Esophagus muscularis mucosa (tissue), 4 donors: ENCODE results near the gene SMAD5. TPM values are rescaled to one million over a fixed set of nuclear protein-coding genes. Genes with fewer than 3 reads are reported as not detected.

ENCODE experiments used
- DNase-seq: peaks from one replicate; pipeline ENCODE4 v3.0.0-alpha.2; 2017; ENCODE audit errors: extremely low spot score
- H3K27ac ChIP-seq, 4 donors: fragments of 200-600 bp; sonication (generic); replicated peaks in 1 of 4; 1 replicate in 3 of 4; 2 replicates in 1 of 4; pipeline ENCODE4 v1.5.1; 2016 to 2019; ENCODE audit warnings: mild to moderate bottlenecking in 1 of 4
- H3K27me3 ChIP-seq, 4 donors: fragments of 200-600 bp; sonication (generic); one replicate each; pipeline versions ENCODE4 v1.5.1 to v1.6.0; 2016 to 2019
- H3K36me3 ChIP-seq, 4 donors: fragments of 200-600 bp; sonication (generic); one replicate each; pipeline ENCODE4 v1.5.1; 2016 to 2019
- H3K4me1 ChIP-seq, 4 donors: fragments of 200-600 bp; sonication (generic); one replicate each; pipeline ENCODE4 v1.5.1; 2016 to 2019
- H3K4me3 ChIP-seq, 4 donors: fragments of 200-600 bp; sonication (generic); 1 replicate in 2 of 4; 2 replicates in 2 of 4; pipeline ENCODE4 v1.5.1; 2016 to 2019; ENCODE audit warnings: mild to moderate bottlenecking in 4 of 4, moderate library complexity in 1 of 4
- H3K9me3 ChIP-seq, 4 donors: fragments of 200-600 bp; sonication (generic); 1 replicate in 3 of 4; 2 replicates in 1 of 4; pipeline ENCODE4 v1.5.1; 2016 to 2019
- EP300 ChIP-seq: sonication (generic); formaldehyde crosslinking; IDR thresholded peaks from one replicate; pipeline ENCODE4 v1.6.1; 2017; ENCODE audit warnings: antibody characterized with exemption
- POLR2A ChIP-seq: fragments of 450-650 bp; IDR thresholded peaks from one replicate; pipeline ENCODE4 v1.6.1; 2017; ENCODE audit warnings: antibody characterized with exemption, moderate library complexity, mild to moderate bottlenecking, low read depth
- POLR2AphosphoS5 ChIP-seq, 2 donors: sonication (generic); formaldehyde crosslinking; IDR thresholded peaks; one replicate each; pipeline ENCODE4 v1.6.1; 2017; ENCODE audit warnings: antibody characterized with exemption in 2 of 2
- WGBS: methylation state at CpG from one replicate; pipeline ENCODE4 v1.1.5; 2018; 5-methylcytosine and 5-hydroxymethylcytosine counted together
- intact Hi-C: fragments of 100-400 bp; cut with DNase I; formaldehyde crosslinking; loops from one replicate; pipeline ENCODE4 v1.15.1; 2023
- total RNA-seq, 4 donors: library from RNA; depleted of rRNA; stranded (reverse); fragments of >200 nt; gene quantifications; one replicate each; pipeline versions ENCODE4 v1.1.0 to v1.2.1, GENCODE V29; 2016
- TF ChIP-seq, protein P1 (sequence below), 3 experiments: fragments of 200-600 bp in 2 of 3; fragments of 450-650 bp in 1 of 3; sonication (generic) in 2 of 3; IDR thresholded peaks; one replicate each; pipeline ENCODE4 v1.5.1; 2017 to 2019; ENCODE audit warnings: antibody characterized with exemption in 3 of 3, mild to moderate bottlenecking in 2 of 3, moderate library complexity in 1 of 3

The SMAD5 gene
- total RNA-seq: 10 to 100 TPM; 42.4 to 47.9 (median 46.3) TPM

- Histone ChIP-seq H3K27me3 (no peaks in the 10 kb centered on the region), H3K4me1 (peaks cover 25 to 46% (median 45%) of the 10 kb centered on the region in 4 donors), H3K36me3 (no peaks in the 10 kb centered on the region), H3K27ac (peak within 1 kb of the TSS; percentile 98), H3K4me3 (peak within 1 kb of the TSS; percentile 80 to 92 (median 88)), H3K9me3 (no peaks in the 10 kb centered on the region)
- DNase-seq: peak; percentile 98
- no peak for TF ChIP-seq EP300
- peak; percentile 75 for TF ChIP-seq POLR2A
- TF ChIP-seq POLR2AphosphoS5 (IDR thresholded peaks at IDR 0.05): peak; percentile 95 to 96
- intact Hi-C loops: loop anchor here (5.0 kb wide), 1 partner anchor 45 kb away; no protein-coding TSS in a partner anchor
- 0% methylated on average over 13 of the region's 81 CpGs for WGBS
Measured at GRCh38 chr5:136132557-136133221, at the start of gene SMAD5. Gene SMAD5 (plus strand): TSS chr5:136132845. CDS start chr5:136153761, 20,916 bp downstream.

GRCh38 chr5:136084698-136085097 is 47.9 kb upstream of the SMAD5 start:
- Histone ChIP-seq H3K36me3 (no peaks in the 10 kb centered on the region), H3K4me1 (peaks cover 37 to 58% (median 52%) of the 10 kb centered on the region in 4 donors), H3K9me3 (no peaks in the 10 kb centered on the region), H3K27ac (no peak overlapping the region), H3K4me3 (no peak overlapping the region), H3K27me3 (no peaks in the 10 kb centered on the region)
- WGBS: 88% methylated on average over 1 of the region's 1 CpG
- DNase-seq: no peak
- intact Hi-C loops: loop anchor here (5.0 kb wide), 2 partner anchors 48 to 197 kb away; partner anchors contain the start of gene SMAD5
- TF ChIP-seq POLR2A: no peak
- peak in 1 of 2 donors; percentile 15 for TF ChIP-seq POLR2AphosphoS5 (IDR thresholded peaks at IDR 0.05)

DNA sequence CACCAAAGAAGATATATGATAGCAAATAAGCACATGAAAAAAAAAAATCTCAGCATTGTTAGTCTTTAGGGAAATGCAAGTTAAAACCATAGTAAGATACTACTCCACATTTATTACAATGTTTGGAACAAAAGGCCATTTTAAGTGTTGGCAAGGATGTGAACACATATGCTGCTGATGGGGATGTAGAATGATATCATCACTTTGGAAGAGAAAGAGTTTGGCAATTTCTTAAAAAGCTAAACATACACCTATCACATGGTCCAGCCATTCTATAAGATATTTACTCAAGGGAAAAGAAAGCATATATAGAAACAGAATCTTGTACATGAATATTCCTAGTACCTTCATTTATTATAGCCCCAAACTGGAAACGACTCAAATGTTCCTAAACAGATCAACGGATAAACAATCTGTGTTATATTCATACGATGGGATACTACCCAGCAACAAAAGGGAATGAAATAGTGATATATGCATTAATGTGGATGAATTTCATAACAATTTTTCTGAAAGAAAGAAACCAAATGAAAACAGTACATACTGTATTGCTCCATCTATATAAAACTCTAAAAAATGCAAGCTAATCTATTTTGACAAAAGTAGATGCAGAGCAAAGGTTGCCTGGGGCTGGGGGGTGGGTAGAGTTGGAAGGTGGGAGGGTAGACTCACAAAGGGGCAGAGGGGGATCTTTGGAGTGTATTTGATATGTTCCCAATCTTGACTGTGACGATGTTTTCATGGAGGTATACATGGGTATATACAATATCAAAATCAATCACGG is 45.7 kb upstream of the SMAD5 start:
- TF ChIP-seq POLR2AphosphoS5 (IDR thresholded peaks at IDR 0.05) (no peak), POLR2A (no peak), EP300 (no peak)
- TF ChIP-seq, protein P1, sequence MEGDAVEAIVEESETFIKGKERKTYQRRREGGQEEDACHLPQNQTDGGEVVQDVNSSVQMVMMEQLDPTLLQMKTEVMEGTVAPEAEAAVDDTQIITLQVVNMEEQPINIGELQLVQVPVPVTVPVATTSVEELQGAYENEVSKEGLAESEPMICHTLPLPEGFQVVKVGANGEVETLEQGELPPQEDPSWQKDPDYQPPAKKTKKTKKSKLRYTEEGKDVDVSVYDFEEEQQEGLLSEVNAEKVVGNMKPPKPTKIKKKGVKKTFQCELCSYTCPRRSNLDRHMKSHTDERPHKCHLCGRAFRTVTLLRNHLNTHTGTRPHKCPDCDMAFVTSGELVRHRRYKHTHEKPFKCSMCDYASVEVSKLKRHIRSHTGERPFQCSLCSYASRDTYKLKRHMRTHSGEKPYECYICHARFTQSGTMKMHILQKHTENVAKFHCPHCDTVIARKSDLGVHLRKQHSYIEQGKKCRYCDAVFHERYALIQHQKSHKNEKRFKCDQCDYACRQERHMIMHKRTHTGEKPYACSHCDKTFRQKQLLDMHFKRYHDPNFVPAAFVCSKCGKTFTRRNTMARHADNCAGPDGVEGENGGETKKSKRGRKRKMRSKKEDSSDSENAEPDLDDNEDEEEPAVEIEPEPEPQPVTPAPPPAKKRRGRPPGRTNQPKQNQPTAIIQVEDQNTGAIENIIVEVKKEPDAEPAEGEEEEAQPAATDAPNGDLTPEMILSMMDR (IDR thresholded peaks at IDR 0.05): no peak
- Histone ChIP-seq H3K4me3 (no peak overlapping the region), H3K36me3 (no peaks in the 10 kb centered on the region), H3K27ac (peak overlapping the region in 2 of 4 donors; percentile 71 to 83), H3K9me3 (no peaks in the 10 kb centered on the region), H3K4me1 (peaks cover 35 to 50% (median 41%) of the 10 kb centered on the region in 4 donors), H3K27me3 (no peaks in the 10 kb centered on the region)
- no peak for DNase-seq
- intact Hi-C loops: loop anchor here (5.0 kb wide), 1 partner anchor 45 kb away; the partner anchor contains the start of gene SMAD5
- 70% methylated on average over 5 of the region's 5 CpGs for WGBS

DNA sequence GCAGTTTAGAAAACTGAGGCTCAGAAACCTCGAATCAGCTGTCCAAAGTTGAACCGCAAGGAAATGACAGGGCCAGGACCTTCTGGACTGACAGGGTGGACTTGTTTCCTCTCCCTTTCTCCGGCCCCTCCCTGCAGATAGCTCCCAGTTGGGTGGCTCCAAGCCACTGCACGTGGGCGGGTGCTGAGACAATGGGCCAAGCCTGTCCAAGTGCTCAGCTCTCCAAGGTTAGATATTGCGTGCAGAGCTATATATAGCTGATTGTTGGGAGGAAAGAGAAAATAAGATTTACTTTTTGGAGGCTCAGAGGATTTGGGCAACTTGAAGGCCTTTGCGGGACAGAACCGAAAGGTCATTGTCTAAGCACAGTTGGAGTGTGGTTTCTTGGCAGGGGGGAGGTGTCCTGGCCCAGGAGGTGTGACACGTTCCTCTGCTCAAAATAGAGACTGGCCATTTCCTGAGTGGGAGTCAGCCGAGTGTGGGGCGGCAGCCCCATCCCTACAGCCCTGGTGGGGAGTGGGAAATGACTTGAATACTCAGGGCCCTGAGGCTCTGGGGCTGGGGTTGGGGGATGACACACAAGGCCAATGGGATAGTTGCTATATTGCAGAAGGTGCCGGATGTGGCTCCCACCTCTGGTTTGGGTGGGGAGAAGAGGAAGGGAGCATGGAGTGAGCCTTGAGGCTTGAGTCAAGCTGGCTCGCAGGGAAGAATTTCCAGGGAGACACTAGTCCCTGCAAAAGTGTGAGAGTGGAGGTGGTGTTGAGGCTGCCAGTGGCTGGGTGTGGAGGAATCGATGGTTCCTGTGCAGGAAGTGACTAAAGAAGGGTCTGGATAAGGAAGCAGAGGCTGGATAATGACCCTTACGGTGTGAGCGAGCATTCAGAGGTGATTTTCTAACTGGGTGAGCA is 44.4 kb upstream of the SMAD5 start:
- peak overlapping the region; percentile 69 to 83 (median 72) for H3K27ac ChIP-seq
- no peaks in the 10 kb centered on the region for H3K36me3 ChIP-seq
- no peak for DNase-seq
- no peaks in the 10 kb centered on the region for H3K27me3 ChIP-seq
- no peaks in the 10 kb centered on the region for H3K9me3 ChIP-seq
- WGBS: 59% methylated on average over 16 of the region's 16 CpGs
- intact Hi-C loops: loop anchor here (5.0 kb wide), 1 partner anchor 44 kb away; the partner anchor contains the start of gene SMAD5
- H3K4me1 ChIP-seq: peaks cover 31 to 41% (median 32%) of the 10 kb centered on the region in 4 donors
- no peak for TF ChIP-seq POLR2A
- TF ChIP-seq POLR2AphosphoS5 (IDR thresholded peaks at IDR 0.05): peak; percentile 31 to 82
- peak overlapping the region in 2 of 4 donors; percentile 11 to 13 for H3K4me3 ChIP-seq

DNA sequence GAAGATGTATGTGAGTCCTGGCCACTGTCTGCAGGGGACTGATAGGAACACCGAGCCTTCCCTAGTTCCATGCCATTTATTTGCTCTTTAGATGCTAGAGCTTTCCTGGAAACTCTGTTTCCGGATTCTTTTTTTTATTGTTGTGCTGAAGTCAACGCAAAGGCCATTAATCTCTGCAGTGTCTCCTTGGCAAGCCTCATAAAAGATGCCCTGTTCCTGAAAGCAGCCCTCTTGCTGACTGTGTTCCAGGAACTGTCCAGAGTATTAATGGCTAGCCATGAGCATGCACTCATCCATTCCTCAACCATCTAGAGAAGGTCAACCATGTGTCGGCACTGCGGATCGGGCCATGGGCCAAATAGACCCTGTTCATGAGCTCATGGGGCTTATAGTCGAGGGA is 42.9 kb upstream of the SMAD5 start:
- intact Hi-C loops: loop anchor here (5.0 kb wide), 1 partner anchor 43 kb away; the partner anchor contains the start of gene SMAD5
- 63% methylated on average over 7 of the region's 7 CpGs for WGBS
- no peaks in the 10 kb centered on the region for H3K36me3 ChIP-seq
- no peak overlapping the region for H3K4me3 ChIP-seq
- H3K4me1 ChIP-seq: peaks cover 26 to 36% (median 30%) of the 10 kb centered on the region in 4 donors
- H3K27me3 ChIP-seq: no peaks in the 10 kb centered on the region
- DNase-seq: no peak
- peak; percentile 18 for TF ChIP-seq EP300
- TF ChIP-seq, protein P1 (IDR thresholded peaks at IDR 0.05): no peak
- H3K9me3 ChIP-seq: no peaks in the 10 kb centered on the region
- peak overlapping the region in 2 of 4 donors; percentile 71 to 83 for H3K27ac ChIP-seq
